ENCODE measurements around the gene MEG3.

MEG3 gene

DNA sequence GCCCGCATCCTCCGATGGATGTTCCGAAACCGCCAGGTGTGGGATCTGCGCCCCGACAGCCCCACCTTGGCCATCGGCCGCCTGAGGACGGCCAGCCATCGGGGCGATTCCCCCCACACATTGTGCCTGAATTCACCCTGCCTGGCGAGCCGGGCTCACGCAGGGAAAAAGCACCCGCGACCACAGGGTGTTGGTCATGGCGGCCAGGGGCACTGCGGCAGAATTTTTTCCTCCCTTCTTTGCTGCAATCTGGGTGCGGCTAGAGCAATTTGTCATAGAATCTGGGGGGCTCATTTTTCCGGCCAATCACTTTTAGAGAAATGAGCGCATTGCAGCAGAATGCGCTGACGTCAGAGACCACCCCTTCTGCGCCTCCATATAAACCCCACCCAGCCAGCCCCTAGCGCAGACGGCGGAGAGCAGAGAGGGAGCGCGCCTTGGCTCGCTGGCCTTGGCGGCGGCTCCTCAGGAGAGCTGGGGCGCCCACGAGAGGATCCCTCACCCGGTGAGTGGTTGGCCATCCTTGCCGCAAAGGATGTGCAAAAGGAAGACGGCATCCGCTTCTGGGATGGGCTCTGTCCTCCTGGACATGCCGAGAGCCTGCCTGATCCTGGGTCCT is at the start of gene MEG3:
TSS of gene MEG3 (plus strand) at position 406 of the 619 bp plus-strand sequence.
- no peak for DNase-seq

DNA sequence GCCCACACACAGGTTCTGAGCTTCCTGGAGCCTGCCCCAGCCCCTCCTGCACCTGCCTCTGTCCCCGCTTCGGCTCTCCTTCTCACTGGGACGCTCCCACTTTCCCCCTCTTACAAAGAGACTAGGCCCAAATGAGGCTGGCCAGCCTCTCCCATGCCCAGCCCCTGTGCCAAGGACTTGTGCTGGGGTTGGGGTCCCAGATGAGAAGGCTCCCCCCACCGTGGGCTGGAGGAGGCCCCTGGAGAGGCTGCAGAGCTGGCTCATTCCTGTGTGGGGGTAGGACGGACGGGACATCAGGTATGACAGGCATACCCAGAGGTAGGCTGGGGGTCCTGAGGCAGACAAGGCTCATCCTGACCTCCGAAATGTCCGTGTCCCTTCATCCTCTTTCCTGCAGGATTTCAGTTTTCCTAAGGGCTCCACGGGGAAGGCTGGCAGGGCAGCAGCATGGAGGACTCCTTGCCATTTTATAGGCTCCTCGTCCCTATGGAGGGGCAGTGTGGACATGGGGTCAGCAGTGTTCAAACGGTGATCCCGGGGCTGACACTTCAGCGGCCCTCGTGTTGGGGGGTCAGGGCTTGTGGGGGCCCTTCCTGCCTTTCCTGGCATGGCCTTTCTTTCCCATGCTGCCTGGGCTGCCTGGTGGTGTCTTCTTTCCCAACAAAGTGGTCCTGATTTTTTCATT is 49.1 kb upstream of the MEG3 start:
- DNase-seq: no peak

DNA sequence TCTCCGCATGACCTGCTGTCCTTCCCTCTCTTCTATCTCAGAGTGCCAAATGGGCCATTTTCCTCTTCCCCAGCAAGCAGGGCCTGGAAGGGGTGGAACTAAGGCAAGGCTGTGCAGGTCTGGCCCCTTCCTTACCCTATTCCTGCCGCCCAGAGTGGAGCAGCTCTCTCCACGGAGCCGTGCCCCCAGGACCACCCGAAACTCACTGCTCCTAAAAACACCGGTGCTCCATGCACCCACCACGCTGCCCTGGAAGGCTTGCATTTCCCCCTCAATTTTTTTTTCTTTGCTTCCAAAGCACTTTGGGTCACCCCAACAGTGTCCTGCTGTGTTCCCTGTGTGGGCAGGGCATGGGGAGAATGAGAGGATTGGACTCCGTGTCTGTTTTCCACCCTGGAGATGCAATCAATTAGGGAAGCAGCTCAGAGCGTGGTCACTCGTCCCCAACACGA is 48.5 kb upstream of the MEG3 start:
- DNase-seq: no peak

DNA sequence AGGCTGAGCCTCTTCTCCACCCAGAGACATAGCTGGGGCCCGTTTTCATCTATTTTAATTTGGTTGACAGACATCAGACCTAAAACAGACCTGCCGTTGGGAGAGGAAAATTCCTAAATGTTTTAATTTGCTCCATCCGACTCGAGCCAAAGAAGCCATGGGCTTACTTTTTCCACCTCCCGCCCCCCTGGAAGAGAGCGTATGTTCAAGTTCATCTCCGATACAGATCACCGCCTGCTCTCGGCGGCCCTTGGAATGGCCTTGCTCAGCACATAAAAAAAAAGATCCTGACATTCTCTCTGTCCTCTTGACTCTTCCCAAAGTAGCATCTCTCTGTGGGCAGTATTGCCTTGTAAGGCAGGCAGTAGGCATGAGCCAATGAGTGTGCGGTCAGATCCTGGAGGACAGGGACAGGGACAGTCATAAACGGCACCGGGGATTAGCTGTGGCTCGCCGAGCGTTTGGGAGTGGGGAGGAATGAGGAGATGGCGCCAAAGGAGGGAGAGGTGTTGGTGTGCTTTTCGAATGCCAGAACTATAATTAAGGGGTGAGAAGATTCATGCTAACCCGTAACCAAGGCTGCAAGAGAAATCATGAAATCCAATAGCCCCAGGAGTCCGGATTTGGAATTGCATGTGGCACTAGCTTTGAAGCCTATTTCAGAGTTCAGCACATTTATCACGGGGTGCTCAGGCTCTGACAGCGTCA is 47.9 kb upstream of the MEG3 start:
- no peak for DNase-seq

DNA sequence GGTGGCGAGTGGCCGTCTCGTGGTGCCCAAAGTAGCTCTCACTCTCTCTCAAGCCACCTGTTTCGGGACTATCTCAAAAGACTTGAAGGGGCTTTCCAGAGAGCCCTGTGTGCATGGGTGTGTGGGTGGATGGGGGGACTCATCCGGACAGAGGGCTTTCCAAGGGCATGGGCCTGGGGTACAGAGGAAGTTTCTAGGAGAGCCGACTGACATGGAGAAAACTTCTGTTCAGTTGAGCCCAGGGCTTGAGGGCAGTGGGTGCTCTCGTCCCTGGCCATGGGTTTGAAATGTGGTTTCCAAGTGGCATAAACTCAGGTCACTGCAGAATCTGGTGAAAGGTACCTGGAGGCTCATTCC is 47.4 kb upstream of the MEG3 start:
- DNase-seq: no peak

DNA sequence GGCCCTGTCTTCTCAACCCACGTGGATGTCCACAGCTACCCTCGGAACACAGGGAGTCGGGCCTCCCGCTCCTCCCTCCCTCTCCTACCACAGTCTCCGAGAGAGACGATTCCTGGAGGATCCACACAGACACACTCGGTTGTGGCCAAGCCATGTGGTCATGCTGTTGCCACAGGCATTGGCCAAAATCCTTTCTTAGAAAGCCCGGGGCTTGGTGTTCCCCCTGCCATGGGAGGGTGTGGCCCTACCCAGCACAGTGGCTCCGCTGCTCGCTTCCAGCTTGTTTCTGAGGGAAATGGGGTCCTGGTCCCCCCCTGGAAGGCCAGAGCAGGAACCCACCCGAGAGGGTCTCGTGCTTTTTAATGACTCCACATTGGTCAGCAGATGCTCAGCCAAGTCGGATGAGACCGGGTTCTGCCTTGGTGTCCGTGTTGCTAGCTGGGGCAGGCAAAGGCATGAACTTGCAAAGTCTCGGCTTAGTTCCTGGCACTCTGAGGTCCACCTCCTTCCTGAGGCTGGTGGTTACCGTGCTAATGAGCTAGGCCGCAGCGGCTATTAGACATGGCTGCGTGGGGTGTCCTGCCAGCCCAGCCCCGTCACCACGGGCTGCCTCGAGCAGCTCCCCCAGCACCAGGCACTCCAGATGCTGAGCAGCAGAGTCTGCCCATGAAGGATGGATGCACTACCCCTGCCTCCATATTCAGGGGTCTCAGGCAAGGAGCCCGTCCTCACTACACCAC is 46.8 kb upstream of the MEG3 start:
- DNase-seq: no peak

DNA sequence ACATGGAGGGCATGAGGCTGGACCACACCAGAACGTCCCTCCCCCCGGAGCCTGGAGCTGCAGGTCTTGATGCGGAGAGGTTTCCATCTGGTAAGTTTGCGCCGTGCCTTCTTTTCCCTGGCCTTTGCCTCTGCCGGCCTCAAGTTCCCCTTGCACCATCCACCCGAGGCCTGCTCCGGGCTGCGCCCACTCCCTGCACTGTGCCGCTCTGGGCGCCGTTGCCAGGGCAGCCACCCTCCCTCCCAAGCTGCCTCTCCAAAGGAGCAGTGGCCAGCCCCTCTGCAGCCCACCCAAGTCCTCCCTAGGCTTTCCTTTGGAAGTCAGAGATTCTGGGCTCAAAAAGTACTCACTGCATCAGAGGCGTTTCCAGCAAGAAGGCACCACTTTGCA is 46.2 kb upstream of the MEG3 start:
- DNase-seq: no peak

DNA sequence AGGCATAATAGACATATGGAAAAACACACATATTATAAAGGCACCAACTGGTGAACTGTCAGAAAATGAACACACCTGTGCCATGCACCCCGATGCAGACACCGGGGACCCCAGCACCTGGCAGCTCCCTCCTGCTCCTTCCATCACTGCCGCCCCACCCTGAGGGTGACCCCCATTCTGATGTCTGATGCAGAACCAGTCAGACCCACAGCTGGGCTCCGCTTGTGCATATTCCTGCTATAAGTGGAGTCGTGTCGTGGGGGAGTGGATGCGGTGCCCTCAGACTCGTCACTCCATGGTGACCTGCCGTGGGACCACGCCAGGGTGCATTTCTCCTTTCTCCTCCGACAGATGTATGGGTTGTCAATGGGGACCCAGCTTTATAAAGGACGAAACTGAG is 45.7 kb upstream of the MEG3 start:
- DNase-seq: no peak

DNA sequence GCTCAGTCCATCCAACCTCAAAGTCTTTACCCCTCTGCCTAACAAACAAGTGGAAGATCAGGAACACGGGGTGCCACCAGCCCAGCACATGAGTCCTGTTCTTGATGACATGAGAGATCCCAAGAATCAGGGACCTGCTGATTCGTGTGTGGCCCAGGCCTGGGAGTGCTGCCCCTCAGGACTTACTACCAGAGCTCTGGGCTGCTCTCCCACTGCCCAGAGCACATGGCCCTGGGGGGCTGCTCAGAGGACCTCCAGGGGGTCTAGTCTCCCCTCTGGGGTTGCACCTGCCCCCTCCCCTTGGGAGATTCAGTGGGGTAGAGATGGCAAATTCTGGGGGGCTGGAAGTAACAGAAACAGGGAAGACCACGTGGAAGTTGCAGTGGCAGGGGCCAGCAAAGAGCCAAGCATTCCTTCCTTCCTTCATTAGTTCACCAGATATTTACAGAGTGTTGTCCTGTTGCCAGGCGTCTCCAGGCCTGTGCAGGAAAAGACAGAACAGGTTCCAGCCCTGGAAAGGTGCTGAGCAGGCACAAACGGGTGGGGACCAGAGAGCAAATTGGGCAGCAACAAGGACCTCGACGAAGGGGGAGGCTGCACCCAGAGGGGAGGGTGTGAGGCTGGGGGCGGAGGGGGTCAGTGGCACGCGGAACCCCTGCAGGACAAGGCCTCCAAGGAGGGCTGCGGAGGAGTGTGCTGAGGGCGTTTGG is 45.1 kb upstream of the MEG3 start:
- DNase-seq: no peak

DNA sequence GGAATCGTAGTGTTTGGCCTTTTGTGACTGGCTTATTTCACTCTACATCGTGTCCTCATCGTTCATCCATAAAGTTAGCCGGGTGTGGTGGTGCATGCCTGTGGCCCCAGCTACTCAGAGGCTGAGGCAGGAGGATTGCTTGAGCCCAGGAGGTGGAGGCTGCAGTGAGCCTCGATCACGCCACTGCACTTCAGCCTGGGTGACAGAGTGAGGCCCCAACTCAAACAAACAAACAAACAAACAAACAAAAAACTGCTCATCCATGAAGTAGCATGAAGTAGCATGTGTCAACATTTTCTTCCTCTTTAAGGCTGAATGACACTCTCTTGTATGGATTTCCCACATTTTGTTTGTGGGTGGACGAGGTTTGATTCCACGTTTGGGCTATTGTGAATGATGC is 44.0 kb upstream of the MEG3 start:
- no peak for DNase-seq

DNA sequence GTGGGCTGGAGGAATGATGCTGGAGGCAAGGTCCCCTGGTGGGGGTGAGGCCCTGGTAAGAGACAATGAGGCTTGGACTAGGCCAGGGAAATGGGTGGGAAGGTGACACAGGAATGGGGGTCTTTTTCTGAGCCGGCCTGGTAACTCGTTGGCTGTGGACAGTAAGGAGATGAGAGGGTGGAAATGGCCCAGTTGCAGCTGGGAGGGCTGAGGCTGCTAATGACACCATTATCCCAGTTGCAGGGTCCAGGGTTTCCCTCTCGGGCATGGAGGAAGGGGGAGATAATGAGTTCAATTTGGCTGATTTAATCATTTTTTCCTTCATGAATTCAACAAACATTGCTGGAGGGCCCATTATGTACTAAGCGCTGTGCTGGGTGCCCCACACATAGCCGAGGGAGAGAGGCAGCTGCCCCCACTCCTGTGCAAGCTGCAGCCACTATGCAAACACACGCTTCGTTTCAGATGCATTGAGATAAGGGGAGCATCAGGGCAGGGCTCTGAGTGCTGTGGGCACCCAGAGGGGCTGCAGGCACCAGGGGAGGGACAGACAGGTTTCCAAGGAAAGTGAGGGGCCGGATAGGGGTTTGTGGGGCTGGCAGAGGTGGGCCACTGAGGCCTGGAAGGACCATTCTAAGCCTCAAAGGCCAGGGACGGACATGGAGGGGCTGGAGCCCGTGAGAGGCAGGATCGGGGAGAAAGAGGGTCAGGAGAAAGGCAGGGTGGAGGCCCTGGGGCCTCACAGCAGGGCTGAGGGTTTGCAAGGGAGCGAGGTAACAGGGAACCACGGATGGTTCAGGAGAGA is 43.2 kb upstream of the MEG3 start:
- DNase-seq: no peak

DNA sequence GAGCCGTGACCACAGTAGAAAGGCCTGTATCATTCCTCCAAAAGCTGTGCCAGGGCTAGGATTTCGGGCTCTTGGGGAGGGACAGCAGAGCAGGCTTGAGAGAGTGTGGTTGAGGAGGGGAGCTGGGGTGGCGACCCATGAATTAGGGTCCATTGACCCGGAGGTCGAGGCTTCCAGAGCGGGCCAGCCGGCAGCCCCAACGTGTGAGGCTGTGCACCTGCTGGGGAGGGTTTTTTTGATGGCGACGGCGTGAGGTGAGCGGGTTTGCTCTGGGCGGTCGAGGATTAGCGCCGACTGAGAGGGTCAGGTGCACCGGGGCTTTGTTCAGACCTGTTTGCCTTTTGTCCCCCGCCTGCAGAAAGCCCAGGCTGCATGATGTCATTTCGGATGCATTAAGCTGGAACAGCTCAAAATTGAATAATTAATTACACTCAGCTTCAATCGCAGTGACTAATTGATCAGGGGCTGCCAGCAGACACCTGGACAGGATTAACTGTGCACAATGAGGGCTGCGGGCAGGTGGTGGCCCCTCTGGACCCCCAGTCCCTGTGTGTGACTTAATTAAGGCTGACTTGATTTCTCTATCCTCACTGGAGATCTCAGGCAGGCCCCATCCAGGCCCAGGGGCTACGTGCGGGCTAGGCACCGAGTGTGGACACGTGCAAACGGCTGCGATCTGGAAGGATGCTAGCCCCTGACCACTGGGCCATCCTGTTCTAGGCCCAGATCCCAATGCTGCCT is 42.1 kb upstream of the MEG3 start:
- DNase-seq: no peak

DNA sequence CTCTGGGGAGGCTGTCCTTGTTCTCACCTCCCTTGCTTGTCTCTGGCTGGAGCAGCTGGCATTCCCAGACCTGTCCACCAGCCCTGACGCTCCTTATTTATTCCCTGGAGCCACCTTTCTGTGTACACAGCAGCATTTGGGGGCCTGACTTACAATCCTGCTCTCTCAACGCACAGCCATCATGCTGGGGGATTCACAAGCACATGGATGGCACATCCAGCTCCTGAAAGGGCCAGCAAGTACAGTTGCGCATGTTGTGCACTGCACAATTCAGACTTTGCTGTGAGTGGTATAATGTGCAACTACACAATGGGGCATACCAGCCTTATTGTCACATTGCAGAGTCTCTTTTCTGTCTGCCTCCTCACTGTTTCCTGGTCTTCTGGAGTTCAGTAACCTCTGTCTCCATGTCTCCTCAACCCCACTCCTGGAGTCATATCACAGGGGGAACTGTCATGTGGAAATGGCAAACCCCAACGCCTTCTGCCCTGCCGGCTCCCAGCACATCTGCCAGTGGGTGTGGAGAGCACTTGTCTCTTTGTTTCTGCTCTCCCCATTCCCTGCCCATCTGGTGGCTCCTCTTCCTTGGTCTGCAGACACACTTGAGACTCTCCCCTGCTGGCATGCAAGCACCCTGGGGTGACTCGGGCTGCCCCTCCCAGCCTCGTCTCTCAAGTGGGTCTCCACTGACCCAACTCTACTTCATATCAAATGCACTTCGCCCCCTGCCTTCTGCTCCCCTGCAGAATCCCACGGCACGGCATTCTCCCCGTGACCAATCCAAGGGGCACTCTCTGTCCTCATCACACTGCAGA is 41.2 kb upstream of the MEG3 start:
- DNase-seq: no peak

DNA sequence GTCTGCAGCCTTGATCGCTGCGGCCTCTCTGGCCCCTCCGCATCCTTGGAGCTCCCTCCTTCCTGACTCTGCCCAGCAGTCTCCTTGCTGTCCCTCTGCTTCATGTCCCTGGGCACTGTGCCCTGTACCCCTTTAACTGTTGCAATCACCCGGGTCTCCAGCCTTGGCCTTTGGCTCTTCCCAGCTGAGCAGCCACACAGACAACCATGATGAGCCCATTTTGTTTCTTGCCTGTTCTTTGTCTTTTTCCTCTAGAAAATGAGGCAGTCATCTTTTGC is 40.6 kb upstream of the MEG3 start:
- DNase-seq: no peak

DNA sequence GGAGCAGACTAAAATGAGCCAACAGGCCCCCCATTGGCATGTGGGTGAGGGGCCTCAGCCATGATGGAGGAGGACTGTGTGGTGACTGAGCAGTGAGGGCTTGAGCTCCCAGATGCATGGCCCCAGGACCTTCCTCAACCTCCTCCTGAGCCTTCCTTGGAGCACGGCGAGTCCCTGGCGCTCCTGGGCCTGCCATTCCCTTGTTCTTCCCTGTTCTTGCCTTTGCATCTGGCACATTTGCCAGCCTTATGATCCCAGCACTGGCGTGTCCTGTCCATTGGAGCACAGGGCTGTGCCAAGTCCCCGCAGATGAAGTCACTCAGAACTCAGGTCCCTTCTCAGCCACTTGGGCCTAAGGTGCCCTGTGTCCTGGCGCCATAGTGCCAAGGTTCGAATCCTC is 40.3 kb upstream of the MEG3 start:
- DNase-seq: no peak

DNA sequence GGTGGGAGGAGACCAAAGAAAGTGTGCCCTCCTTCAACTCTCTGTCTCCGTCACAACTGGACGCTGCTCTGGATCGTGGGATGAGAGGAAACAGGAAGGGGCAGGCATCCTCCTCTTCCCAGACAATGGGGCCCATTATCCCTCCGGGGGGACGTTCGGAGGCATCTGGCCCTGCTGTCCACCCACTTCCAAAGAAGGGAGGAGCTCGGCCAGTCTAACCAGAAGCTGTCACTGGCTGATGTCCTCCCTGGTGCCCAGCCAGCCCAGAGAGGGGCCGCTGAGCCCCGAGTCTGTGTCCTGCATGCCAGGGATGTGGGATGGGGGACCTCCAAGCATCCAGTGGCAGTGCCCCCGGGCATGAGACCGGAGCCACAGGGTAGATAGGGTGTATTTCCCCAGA is 39.8 kb upstream of the MEG3 start:
- DNase-seq: no peak

DNA sequence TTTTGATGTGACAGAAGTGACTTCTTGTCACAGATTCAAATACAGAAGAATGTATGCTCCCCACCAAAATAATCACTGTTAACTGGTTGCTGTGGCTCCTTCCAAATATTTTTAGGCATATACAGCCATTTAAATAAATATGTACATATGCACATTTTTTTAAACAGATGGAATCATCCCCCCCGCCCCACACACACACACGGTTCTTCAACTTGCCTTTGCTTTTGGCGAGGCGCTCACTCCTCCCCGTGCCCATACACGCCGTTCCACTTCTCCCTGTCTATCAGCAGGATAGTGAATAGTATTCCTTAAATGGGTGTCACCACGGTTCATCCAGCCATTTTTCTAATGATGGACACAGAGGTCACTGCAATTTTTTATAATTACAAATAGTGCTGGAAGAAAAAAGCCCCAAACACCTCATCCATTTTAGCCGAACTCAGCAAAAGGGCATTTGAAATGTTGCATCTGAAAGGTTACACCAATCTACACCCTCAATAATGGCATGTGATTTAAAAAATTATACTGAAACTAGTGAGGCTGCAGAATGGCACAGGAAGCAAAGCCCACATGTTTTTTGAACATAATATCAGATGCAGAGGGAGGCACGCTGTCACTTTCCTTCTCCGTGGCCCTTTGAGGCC is 39.2 kb upstream of the MEG3 start:
- no peak for DNase-seq

DNA sequence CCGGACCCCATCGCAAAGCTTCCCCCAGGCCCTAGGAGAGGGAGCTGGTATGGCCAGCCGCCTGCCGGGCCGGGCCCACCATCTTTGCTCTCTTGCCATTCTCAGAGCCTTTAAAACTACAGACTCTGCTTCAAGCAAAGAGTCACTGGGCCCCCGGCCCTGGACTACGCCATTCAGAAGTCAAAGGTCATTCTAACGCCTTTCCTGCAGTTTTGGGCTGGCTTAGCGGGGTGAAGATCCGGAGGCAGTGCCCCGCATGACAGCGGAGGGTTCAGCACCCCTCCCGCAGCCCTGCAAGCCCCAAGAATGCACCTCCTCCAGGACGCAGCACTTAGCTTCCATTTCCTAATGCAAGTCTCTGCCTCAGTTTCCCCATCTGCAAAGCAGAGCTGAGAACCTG is 38.3 kb upstream of the MEG3 start:
- DNase-seq: no peak

DNA sequence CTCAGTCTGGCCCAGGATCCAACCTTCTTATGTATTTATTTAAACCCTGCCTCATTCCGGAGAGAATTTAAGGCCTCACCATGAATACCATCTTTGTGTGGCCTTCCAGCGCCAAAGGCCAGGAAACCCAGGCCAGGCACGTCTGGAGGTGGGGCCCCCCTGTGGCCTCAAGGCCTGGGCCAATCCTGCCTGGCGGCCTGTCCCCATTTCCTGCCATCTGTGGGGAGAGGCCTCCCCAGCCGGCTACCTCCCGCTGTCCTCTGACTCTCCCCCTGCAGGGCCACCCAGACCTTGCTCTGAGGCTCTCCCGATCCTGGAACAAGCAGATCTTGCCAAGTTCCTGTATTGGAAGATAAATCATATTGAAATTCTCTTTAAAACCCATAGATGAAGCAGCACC is 37.4 kb upstream of the MEG3 start:
- no peak for DNase-seq

DNA sequence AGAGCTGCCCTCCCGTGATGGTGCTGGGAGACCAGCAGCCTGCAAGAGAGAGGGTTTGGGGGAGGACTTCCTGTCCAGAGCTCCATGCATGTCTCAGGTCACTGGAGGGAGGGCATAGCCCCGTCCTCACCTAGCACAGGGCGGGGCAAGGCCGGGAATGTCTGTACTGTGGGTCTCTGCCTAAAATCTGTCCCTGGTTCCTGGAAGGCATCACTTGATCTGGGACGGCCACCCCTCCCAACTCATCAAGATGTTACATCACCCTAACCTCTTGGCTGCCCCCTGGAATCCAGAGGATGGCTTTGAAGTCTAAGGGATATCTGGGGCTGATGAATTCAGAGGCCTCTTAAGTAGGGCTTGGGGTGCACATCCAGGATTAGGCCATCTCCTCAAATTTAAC is 37.0 kb upstream of the MEG3 start:
- DNase-seq: no peak
